Caco-2 (cell line): ENCODE measurements around the gene ZC3H4. TPM values are rescaled to one million over a fixed set of nuclear protein-coding genes. Genes with fewer than 3 reads are reported as not detected.

Experiments
- BruUV-seq: library from RNA; stranded (reverse); fragments of 400-500 nt; replicated peaks from 2 replicates; lab custom pipeline; 2021; lab: Mats Ljungman, UMichigan
- CTCF ChIA-PET: fragments of 300-600 bp; sonication (Branson Sonifier 250); formaldehyde crosslinking; loops from one replicate; lab custom pipeline; 2022; ENCODE audit warnings: antibody characterized with exemption; lab: Charles Lee
- POLR2A ChIA-PET: fragments of 300-600 bp; sonication (Branson Sonifier 250); formaldehyde crosslinking; loops from one replicate; lab custom pipeline; 2022; ENCODE audit warnings: antibody characterized with exemption; lab: Charles Lee
- DNase-seq, 2 experiments: peaks; one replicate each; pipeline versions ENCODE4 v3.0.0 to v3.0.0-alpha.2; 2020 to 2022
- H3K27me3 ChIP-seq: replicated peaks from 2 replicates; pipeline ENCODE4 v1.6.0; 2011; ENCODE audit warnings: low read length; ENCODE audit not compliant: control insufficient read depth, insufficient read depth
- H3K36me3 ChIP-seq: 2 replicates; pipeline ENCODE4 v1.5.1; 2011; ENCODE audit warnings: low read length; ENCODE audit not compliant: control insufficient read depth, insufficient read depth
- H3K4me1 ChIP-seq: fragments of 250-450 bp; sonication (Bioruptor Pico); 2 replicates; pipeline ENCODE4 v1.5.1; 2020; ENCODE audit warnings: mild to moderate bottlenecking
- H3K4me3 ChIP-seq: 2 replicates; pipeline ENCODE4 v1.5.1; 2011; ENCODE audit warnings: low read depth, mild to moderate bottlenecking, control low read depth, low read length
- H3K9me3 ChIP-seq: fragments of 250-450 bp; sonication (Bioruptor Pico); 2 replicates; pipeline ENCODE4 v1.5.1; 2020; ENCODE audit warnings: mild to moderate bottlenecking, moderate library complexity
- H3K27ac Mint-ChIP-seq: one replicate; pipeline ENCODE4 v1.8.0; 2022; ENCODE audit warnings: mixed read lengths; ENCODE audit not compliant: unreplicated experiment
- H3K27me3 Mint-ChIP-seq: one replicate; pipeline ENCODE4 v1.8.0; 2022; ENCODE audit warnings: mixed read lengths; ENCODE audit not compliant: insufficient read depth, unreplicated experiment
- H3K36me3 Mint-ChIP-seq: one replicate; pipeline ENCODE4 v1.8.0; 2022; ENCODE audit warnings: mild to moderate bottlenecking, mixed read lengths; ENCODE audit not compliant: insufficient read depth, unreplicated experiment
- H3K4me1 Mint-ChIP-seq: one replicate; pipeline ENCODE4 v1.8.0; 2022; ENCODE audit warnings: low read depth, mixed read lengths; ENCODE audit not compliant: unreplicated experiment
- H3K4me3 Mint-ChIP-seq: one replicate; pipeline ENCODE4 v1.8.0; 2022; ENCODE audit warnings: mild to moderate bottlenecking, moderate library complexity, mixed read lengths; ENCODE audit not compliant: unreplicated experiment
- H3K9me3 Mint-ChIP-seq: one replicate; pipeline ENCODE4 v1.8.0; 2022; ENCODE audit warnings: mixed read lengths; ENCODE audit not compliant: unreplicated experiment
- intact Hi-C: fragments of 100-400 bp; cut with micrococcal nuclease; formaldehyde crosslinking; loops from one replicate; pipeline ENCODE4 v1.10.0; 2022; ENCODE audit not compliant: unreplicated experiment
- total RNA-seq: library from RNA; stranded (reverse); gene quantifications from 2 replicates; pipeline ENCODE4 v1.2.3, GENCODE V29; 2022
- TF ChIP-seq, protein P1 (sequence below), 2 experiments: fragments of 200-600 bp in 1 of 2; IDR thresholded peaks; 1 replicate in 1 of 2; 2 replicates in 1 of 2; pipeline versions ENCODE4 v1.5.1 to v1.8.0; 2011 to 2022; ENCODE audit warnings: antibody characterized with exemption in 1 of 2, control low read depth in 1 of 2, inconsistent platforms in 1 of 2, low read depth in 1 of 2, low read length in 1 of 2, mild to moderate bottlenecking in 1 of 2, moderate library complexity in 1 of 2; ENCODE audit not compliant: insufficient read depth in 1 of 2, severe bottlenecking in 1 of 2, unreplicated experiment in 1 of 2

The ZC3H4 gene
- total RNA-seq, 1 experiment from 2014 or later: 70.3 TPM

DNA sequence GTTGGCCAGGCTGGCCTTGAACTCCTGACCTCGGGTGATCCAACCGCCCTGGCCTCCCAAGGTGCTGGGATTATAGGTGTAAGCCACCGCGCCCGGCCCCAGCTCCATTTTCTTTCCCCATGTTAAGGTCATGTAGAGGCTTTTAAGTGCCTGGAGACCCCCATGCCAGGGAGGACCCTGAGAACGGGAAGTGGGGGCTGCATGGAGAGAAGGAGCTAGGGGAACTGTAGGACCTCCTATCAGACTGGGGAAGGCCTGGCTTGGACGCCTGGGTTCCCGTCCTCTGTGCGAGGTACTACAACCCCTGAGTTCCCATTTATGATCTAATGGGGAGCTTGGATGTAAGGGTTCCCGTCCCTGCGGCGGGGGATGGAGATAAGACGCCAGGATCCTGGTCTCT is 94.7 kb downstream of the ZC3H4 start:
- Histone ChIP-seq H3K4me1 (peaks cover 8% of the 10 kb centered on the region; the same call in 1 of the 2 replicates), H3K27me3 (peaks cover 1% of the 10 kb centered on the region), H3K9me3 (no peaks in the 10 kb centered on the region), H3K4me3 (no peak overlapping the region), H3K36me3 (no peaks in the 10 kb centered on the region)
- peaks cover 4% of the 10 kb centered on the region for H3K36me3 Mint-ChIP-seq
- H3K27me3 Mint-ChIP-seq: peaks cover 7% of the 10 kb centered on the region
- H3K4me3 Mint-ChIP-seq: peak overlapping the region; percentile 70
- no peak overlapping the region for H3K27ac Mint-ChIP-seq
- H3K4me1 Mint-ChIP-seq: no peaks in the 10 kb centered on the region
- DNase-seq: no peak
- TF ChIP-seq, protein P1, sequence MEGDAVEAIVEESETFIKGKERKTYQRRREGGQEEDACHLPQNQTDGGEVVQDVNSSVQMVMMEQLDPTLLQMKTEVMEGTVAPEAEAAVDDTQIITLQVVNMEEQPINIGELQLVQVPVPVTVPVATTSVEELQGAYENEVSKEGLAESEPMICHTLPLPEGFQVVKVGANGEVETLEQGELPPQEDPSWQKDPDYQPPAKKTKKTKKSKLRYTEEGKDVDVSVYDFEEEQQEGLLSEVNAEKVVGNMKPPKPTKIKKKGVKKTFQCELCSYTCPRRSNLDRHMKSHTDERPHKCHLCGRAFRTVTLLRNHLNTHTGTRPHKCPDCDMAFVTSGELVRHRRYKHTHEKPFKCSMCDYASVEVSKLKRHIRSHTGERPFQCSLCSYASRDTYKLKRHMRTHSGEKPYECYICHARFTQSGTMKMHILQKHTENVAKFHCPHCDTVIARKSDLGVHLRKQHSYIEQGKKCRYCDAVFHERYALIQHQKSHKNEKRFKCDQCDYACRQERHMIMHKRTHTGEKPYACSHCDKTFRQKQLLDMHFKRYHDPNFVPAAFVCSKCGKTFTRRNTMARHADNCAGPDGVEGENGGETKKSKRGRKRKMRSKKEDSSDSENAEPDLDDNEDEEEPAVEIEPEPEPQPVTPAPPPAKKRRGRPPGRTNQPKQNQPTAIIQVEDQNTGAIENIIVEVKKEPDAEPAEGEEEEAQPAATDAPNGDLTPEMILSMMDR (IDR thresholded peaks at IDR 0.05; ENCODE audit: insufficient read depth in 1 of 2, low read depth in 1 of 2, low read length in 1 of 2, severe bottlenecking in 1 of 2, unreplicated experiment in 1 of 2): no peak
- intact Hi-C loops: loop anchor here (5.0 kb wide), 1 partner anchor 228 kb away; no protein-coding TSS in a partner anchor
- no peaks in the 10 kb centered on the region for H3K9me3 Mint-ChIP-seq
- CTCF ChIA-PET: no interaction called here
- no TSS peak for BruUV-seq
- POLR2A ChIA-PET: no interaction called here

Other genes starting within 250 kb of the ZC3H4 start
- 1.8 and 2.8 TPM in 2 replicates for gene NPAS1, start 93.9 kb downstream of the ZC3H4 start, total RNA-seq
- gene TMEM160, start 65.2 kb downstream of the ZC3H4 start, total RNA-seq: 86.5 and 91.7 TPM in 2 replicates
- gene SAE1, start 17.1 kb upstream of the ZC3H4 start, total RNA-seq: 238 and 251 TPM in 2 replicates
- 10.5 and 10.8 TPM in 2 replicates for gene BBC3, start 117.4 kb upstream of the ZC3H4 start, total RNA-seq
- 43.1 and 44.3 TPM in 2 replicates for gene CCDC9, start 142.7 kb upstream of the ZC3H4 start, total RNA-seq
- 10.1 and 10.4 TPM in 2 replicates for gene INAFM1, start 161.1 kb upstream of the ZC3H4 start, total RNA-seq
- gene C5AR1, start 196.1 kb upstream of the ZC3H4 start, total RNA-seq: 0.48 and 1.3 TPM in 2 replicates
- not detected in 2 replicates for gene C5AR2, start 218.4 kb upstream of the ZC3H4 start, total RNA-seq
- gene DHX34, start 235.5 kb upstream of the ZC3H4 start, total RNA-seq: 28.7 TPM in 2 replicates